A673 (cell line): ENCODE results near the gene ERGIC2. TPM values are rescaled to one million over a fixed set of nuclear protein-coding genes. Genes with fewer than 3 reads are reported as not detected.

ENCODE experiments used
- BruUV-seq: library from RNA; stranded (reverse); fragments of 400-500 nt; replicated peaks from 2 replicates; lab custom pipeline; 2021; lab: Mats Ljungman, UMichigan
- CTCF ChIA-PET: fragments of 300-600 bp; sonication (Branson Sonifier 250); formaldehyde crosslinking; loops from one replicate; lab custom pipeline; 2022; ENCODE audit warnings: antibody characterized with exemption; lab: Charles Lee
- POLR2A ChIA-PET: fragments of 300-600 bp; sonication (Branson Sonifier 250); formaldehyde crosslinking; loops from one replicate; lab custom pipeline; 2022; ENCODE audit warnings: antibody characterized with exemption; ENCODE audit not compliant: low non-redundant PET; lab: Charles Lee
- DNase-seq: peaks from one replicate; pipeline ENCODE4 v3.0.0-alpha.2; 2015; ENCODE audit warnings: low spot score
- H3K27ac ChIP-seq: fragments of 200-600 bp; sonication (generic); 2 replicates; pipeline ENCODE4 v1.5.1; 2016; ENCODE audit warnings: mixed run types, low read depth, mild to moderate bottlenecking, mixed read lengths, antibody characterized with exemption, low read length; ENCODE audit not compliant: poor library complexity, severe bottlenecking
- H3K27me3 ChIP-seq: fragments of 200-600 bp; sonication (generic); replicated peaks from 2 replicates; pipeline ENCODE4 v1.6.1; 2017; ENCODE audit warnings: mixed run types, low read depth, mild to moderate bottlenecking, mixed read lengths, antibody characterized with exemption, low read length; ENCODE audit not compliant: insufficient read depth, poor library complexity
- H3K36me3 ChIP-seq: fragments of 200-600 bp; sonication (generic); 2 replicates; pipeline ENCODE4 v1.6.1; 2016; ENCODE audit warnings: mixed run types, mild to moderate bottlenecking, mixed read lengths, antibody characterized with exemption, low read length; ENCODE audit not compliant: insufficient read depth, poor library complexity, severe bottlenecking
- H3K4me1 ChIP-seq: fragments of 200-600 bp; sonication (generic); 2 replicates; pipeline ENCODE4 v1.6.1; 2017; ENCODE audit warnings: mixed run types, mild to moderate bottlenecking, mixed read lengths, antibody characterized with exemption, low read length; ENCODE audit not compliant: insufficient read depth, poor library complexity, severe bottlenecking
- H3K4me3 ChIP-seq: fragments of 200-600 bp; sonication (generic); 2 replicates; pipeline ENCODE4 v1.5.1; 2016; ENCODE audit warnings: low read depth, mixed run types, mild to moderate bottlenecking, mixed read lengths, low read length; ENCODE audit not compliant: poor library complexity, severe bottlenecking
- H3K9me3 ChIP-seq: fragments of 200-600 bp; sonication (generic); 2 replicates; pipeline ENCODE4 v1.6.1; 2016; ENCODE audit warnings: mixed run types, low read depth, mild to moderate bottlenecking, mixed read lengths, antibody characterized with exemption, low read length; ENCODE audit not compliant: poor library complexity, severe bottlenecking
- EZH2 ChIP-seq: fragments of 200-600 bp; sonication (generic); IDR thresholded peaks from 2 replicates; pipeline ENCODE4 v1.6.1; 2017; ENCODE audit warnings: borderline replicate concordance, low read depth, mild to moderate bottlenecking, mixed read lengths, antibody characterized with exemption, low read length; ENCODE audit not compliant: poor library complexity, severe bottlenecking
- intact Hi-C: fragments of 100-400 bp; cut with micrococcal nuclease; formaldehyde crosslinking; loops from one replicate; pipeline ENCODE4 v1.10.0; 2022; ENCODE audit not compliant: unreplicated experiment
- total RNA-seq: library from RNA; stranded (reverse); gene quantifications from 2 replicates; pipeline ENCODE4 v1.2.3, GENCODE V29; 2021
- TF ChIP-seq, protein P1 (sequence below): fragments of 300-800, 200-600 bp; sonication (generic); conservative IDR thresholded peaks from 2 replicates; pipeline ENCODE4 v1.5.1; 2017; ENCODE audit warnings: low read depth, mild to moderate bottlenecking, antibody characterized with exemption, low read length, moderate library complexity, mixed read lengths

ERGIC2 gene
- total RNA-seq, 1 experiment from 2014 or later, result 89.1 TPM

DNA sequence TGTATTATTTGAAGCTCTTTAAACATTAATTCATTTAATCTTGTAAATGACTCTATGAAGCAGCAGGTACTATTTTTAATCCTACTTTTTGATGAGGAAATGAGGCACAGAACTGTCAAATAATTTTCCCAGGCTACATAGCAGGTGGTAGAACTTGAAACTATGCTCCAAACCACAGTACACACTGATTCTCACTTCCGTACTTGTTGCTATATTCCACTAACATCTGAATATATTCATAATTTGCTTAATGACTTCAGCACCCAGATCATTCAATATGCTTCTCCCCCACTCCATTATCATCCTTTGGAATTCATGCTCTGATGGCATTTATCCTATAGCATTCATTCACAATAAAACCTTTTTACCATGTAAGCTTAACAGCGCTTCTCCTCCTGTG is 4.9 kb downstream of the ERGIC2 start:
- H3K27me3 ChIP-seq, result no peaks in the 10 kb centered on the region
- POLR2A ChIA-PET, result no interaction called here
- CTCF ChIA-PET, result no interaction called here
- TF ChIP-seq, protein P1, sequence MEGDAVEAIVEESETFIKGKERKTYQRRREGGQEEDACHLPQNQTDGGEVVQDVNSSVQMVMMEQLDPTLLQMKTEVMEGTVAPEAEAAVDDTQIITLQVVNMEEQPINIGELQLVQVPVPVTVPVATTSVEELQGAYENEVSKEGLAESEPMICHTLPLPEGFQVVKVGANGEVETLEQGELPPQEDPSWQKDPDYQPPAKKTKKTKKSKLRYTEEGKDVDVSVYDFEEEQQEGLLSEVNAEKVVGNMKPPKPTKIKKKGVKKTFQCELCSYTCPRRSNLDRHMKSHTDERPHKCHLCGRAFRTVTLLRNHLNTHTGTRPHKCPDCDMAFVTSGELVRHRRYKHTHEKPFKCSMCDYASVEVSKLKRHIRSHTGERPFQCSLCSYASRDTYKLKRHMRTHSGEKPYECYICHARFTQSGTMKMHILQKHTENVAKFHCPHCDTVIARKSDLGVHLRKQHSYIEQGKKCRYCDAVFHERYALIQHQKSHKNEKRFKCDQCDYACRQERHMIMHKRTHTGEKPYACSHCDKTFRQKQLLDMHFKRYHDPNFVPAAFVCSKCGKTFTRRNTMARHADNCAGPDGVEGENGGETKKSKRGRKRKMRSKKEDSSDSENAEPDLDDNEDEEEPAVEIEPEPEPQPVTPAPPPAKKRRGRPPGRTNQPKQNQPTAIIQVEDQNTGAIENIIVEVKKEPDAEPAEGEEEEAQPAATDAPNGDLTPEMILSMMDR, result no peak
- no peak for TF ChIP-seq EZH2
- H3K4me3 ChIP-seq, result no peak overlapping the region
- no TSS peak for BruUV-seq
- intact Hi-C loops, result no loop called here
- no peaks in the 10 kb centered on the region for H3K9me3 ChIP-seq
- peaks cover 9% of the 10 kb centered on the region for H3K4me1 ChIP-seq
- DNase-seq, result no peak
- peaks cover 4% of the 10 kb centered on the region for H3K36me3 ChIP-seq
- no peak overlapping the region for H3K27ac ChIP-seq

DNA sequence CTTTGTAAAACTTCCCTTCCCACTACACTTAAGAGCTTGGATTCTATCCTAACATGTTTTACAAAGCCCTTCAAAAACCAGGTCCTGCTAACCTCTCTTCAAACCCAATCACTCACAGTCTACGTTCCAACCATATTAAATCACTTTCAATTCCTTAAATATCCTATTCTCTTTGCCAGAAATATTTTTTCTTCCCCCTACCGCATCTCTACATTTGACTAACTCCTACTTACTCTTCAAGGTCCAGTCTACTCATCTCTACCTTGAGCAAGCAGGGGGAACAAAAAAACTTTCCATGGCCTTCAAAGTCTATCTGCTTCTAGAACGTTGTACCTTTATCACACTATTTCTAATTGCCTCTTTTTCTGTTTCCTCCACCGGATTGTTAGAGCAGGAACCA is 6.1 kb downstream of the ERGIC2 start:
- CTCF ChIA-PET, result no interaction called here
- H3K27me3 ChIP-seq, result no peaks in the 10 kb centered on the region
- H3K4me3 ChIP-seq, result no peak overlapping the region
- no peak for DNase-seq
- POLR2A ChIA-PET, result no interaction called here
- intact Hi-C loops, result no loop called here
- H3K4me1 ChIP-seq, result peaks cover 7% of the 10 kb centered on the region
- no peak overlapping the region for H3K27ac ChIP-seq
- no TSS peak for BruUV-seq
- H3K9me3 ChIP-seq, result no peaks in the 10 kb centered on the region
- TF ChIP-seq, protein P1, result no peak
- no peak for TF ChIP-seq EZH2
- peaks cover 14% of the 10 kb centered on the region for H3K36me3 ChIP-seq

DNA sequence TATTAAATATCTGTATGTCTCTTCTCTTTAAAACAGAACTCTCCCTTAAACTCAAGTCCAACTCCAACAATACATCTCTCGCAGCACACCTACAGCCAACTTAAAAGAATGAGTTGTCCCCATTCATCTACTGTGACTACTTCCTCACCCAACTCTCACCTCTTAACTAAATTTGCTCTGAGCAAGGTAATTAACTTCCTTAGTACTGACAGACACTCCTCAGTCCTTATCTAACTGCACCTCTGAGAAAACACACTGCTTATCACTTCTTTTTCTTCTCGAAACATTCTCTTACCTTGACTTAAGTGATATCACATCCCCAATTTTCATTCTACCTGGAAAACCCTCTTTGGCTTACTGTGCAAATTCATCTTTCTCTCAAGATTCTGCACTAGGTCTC is 7.0 kb downstream of the ERGIC2 start:
- Histone ChIP-seq H3K4me3 (no peak overlapping the region), H3K27ac (no peak overlapping the region), H3K4me1 (no peaks in the 10 kb centered on the region), H3K9me3 (no peaks in the 10 kb centered on the region), H3K36me3 (peaks cover 22% of the 10 kb centered on the region), H3K27me3 (no peaks in the 10 kb centered on the region)
- no peak for DNase-seq
- intact Hi-C loops, result no loop called here
- CTCF ChIA-PET, result no interaction called here
- no TSS peak for BruUV-seq
- POLR2A ChIA-PET, result no interaction called here
- no peak for TF ChIP-seq EZH2
- TF ChIP-seq, protein P1, result no peak
